Activated CD4-positive, alpha-beta T cell treated with anti-CD3 and anti-CD28 coated beads for 48 hours (primary cell): ENCODE data around the gene ZNF546.
A peak's percentile ranks its signal among the peaks of the same experiment; 100 is the strongest.
"Not testable (repeated sequence)": the region's sequence is repeated elsewhere in the genome, so short reads cannot be mapped to it uniquely, and the experiment has no call there.

Source experiments
- DNase-seq: peaks from one replicate; pipeline ENCODE4 v3.0.0-alpha.2; 2020

The ZNF546 gene

DNA sequence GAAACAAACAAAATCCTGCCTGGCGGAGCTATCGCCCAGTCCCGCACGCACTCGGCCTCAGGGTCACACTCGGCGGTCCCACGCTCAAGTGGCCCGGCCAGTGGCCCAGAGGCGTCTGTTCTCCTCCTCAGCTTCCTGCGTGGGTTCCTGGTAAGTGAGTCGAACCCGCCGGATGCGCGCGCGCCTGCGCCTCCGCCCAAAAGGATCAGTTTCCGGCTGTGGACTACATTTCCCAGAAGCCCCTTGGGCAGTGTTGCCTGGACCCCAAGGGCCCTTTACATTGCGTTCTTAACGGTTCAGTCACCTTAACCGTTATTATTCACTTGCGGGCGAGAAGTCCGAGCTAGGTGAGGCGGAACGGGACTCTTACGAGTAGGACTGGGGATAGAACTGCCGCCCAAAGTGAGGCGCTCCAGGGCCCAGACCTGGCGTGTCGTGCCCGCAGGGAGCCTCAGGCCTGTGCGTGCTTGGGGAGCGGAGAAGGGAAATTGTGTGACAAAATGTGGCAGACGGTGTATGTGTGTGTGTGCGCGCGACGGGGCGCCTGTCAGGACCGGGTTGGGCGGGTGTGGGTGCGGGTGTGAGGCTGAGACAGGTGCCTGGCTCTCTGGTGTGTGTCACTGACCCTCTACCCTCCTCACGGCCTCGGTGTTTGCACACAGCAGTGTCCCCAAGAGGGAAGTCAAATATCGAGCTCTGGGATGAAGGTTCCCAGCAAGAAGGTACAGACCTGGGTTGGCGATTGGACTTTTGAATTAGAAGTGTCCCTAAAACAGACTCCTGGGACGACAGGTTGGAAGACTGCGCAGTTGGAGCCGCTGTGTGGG is at the start of gene ZNF546:
TSS of gene ZNF546 (plus strand) at position 250 of the 827 bp plus-strand sequence. CDS start 1,267 bp downstream, outside the sequence.
- peak; percentile 94 for DNase-seq

GRCh38 chr19:39949026-39949747 is 47.7 kb upstream of the ZNF546 start:
- no peak for DNase-seq

- no peak for DNase-seq
These were observed 45.7 kb upstream of the ZNF546 start for GRCh38 chr19:39951065-39951650.

GRCh38 chr19:39951686-39952085 is 45.2 kb upstream of the ZNF546 start:
- no peak for DNase-seq

DNA sequence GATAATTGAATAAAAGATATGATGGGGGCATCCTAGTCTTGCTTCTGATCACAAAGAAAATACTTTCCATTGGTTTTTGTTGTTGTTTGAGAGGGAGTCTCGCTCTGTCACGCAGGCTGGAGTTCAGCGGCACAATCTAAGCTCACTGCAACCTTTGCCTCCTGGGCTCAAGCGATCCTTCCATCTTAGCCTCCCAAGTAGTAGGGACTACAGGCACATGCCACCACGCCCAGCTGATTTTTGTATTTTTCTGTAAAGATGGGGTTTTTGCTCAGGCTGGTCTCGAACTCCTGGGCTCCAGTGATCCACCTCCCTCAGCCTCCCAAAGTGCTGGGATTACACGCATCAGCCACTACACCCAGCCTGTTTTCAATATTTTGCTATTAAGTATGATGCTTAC is 42.9 kb upstream of the ZNF546 start:
- no peak for DNase-seq

- not testable (repeated sequence) for DNase-seq
These were observed 39.0 kb upstream of the ZNF546 start for GRCh38 chr19:39957886-39958285.

- not testable (repeated sequence) for DNase-seq
These were observed 37.9 kb upstream of the ZNF546 start for GRCh38 chr19:39958942-39959341.

- not testable (repeated sequence) for DNase-seq
These were observed 37.5 kb upstream of the ZNF546 start for GRCh38 chr19:39959407-39959806.

DNA sequence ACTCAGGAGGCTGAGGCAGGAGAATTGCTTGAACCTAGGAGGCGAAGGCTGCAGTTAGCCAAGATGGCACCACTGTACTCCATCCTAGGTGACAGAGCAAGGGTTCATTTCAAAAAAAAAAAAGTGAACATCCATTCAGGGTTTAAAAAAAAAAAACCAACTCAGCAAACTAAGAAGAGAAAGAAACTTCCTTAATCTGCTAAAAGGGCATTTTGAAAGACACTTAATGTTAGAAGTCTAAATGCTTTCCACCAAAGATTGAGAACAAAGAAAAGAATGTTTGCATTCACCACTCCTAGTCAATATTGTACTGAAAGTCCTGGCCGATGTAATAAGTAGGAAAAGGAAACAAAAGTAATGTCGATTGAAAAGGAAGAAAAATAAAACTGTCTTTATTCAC is 33.0 kb upstream of the ZNF546 start:
- no peak for DNase-seq

DNA sequence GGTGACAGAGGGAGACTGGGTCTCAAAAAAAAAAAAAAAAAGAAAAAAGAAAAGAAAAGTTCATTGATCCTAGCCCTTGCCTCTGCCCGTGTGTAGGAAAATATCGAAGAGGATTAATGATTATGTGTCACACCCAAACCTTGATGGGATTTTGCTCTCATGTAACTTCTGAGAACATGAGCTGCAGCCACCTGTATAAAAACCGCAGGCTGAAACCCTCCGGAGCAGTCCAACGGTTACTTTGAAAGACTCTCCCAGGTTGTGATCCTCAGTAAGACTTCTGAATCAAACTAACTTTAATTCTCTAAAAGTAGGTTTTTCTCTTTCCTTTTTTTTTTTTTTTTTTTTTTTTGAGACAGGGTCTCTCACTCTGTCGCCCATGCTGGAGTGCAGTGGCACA is 30.2 kb upstream of the ZNF546 start:
- DNase-seq: no peak

- no peak for DNase-seq
These were observed 29.3 kb upstream of the ZNF546 start for GRCh38 chr19:39967561-39967960.

GRCh38 chr19:39968789-39969188 is 28.1 kb upstream of the ZNF546 start:
- DNase-seq: no peak

DNA sequence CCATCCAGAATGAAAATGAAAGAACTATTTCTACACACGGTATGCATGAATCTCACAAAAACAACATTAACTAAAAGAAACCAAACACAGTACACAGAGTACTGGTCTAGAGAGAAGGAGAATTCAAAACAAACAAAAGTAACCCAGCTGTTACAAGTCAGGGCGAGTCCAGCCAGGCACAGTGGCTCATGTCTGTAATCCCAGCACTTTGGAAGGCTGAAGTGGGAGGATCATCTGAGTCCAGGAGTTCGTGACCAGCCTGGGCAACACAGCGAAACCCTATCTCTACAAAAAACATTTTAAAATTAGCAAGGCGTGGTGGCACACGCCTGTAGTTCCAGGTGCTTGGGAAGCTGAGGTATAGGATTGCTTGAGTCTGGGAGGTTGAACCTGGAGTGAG is 27.6 kb upstream of the ZNF546 start:
- no peak for DNase-seq

GRCh38 chr19:39969681-39970424 is 27.0 kb upstream of the ZNF546 start:
- peak; percentile 31 for DNase-seq

- DNase-seq: no peak
These were observed 26.5 kb upstream of the ZNF546 start for GRCh38 chr19:39970425-39970674.

DNA sequence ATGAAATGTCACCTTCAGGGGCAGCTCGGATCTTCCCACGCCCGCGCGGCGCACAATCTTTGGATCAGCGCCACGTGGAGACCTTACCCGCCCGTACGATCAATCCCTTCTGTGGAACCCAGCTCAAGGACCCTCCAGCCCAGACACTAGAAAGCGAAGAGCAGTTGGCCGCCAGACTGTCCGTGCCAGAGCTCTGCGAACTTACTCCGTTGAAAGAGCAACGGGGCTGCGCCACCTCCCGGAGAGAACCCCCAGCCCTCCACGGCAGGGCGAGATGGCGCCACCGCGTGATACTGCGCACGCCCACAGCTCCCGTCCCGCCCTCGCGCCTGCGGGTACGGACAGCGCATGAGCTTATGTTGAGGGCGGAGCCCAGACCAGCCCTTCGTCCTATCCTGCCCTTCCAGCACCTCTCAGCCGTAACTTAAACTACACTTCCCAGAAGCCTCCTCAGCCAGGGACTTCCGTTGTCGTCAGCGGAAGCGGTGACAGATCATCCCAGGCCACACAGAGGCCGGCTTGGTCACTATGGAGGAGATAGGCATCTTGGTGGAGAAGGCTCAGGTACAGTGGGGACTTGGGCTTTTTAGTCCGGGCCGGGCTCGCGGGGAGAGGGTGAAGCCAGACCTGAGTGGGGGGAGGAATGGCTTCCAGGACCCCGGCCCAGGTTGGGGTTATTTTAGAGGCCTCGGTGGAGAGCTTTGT is 26.0 kb upstream of the ZNF546 start, which contains the start of gene PSMC4:
TSS of gene PSMC4 (plus strand) at position 491 of the 705 bp plus-strand sequence. CDS start at position 529, 38 bp downstream.
- peak; percentile 99 for DNase-seq

DNA sequence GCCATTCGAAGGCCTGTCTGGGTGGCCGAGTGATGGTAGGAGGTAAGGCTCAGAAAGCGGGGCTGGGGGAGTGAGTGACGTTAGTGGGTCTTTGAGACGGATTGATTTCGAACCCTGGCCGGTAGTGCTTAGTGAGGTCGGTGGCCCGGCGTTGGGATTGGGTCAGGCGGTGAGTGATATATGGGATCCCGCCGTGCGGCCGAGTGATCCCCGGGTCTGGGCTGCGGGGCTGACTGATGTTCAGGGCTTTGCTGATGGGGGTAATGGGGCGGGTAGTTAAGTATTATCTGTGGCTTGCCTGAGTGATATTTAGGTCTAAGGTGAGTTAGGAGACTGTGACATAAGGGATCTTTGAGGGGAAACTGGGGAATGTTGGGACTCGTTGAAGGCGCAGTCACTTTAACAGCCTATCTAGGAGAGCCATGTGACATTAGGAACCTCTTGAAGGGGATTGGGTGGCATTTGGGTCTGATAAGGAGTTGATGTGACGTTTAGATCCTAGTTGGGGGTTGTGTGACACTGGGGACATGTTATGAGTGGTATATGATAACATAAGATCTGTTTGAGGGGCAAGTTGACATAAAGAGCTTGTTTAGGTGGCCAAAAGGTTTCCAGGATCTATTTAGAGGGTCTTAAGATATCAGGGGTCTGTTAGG is 25.4 kb upstream of the ZNF546 start:
- DNase-seq: peak; percentile 28

- DNase-seq: no peak
These were observed 22.3 kb upstream of the ZNF546 start for GRCh38 chr19:39974377-39975155.

- no peak for DNase-seq
These were observed 14.0 kb upstream of the ZNF546 start for GRCh38 chr19:39982883-39983282.

- DNase-seq: no peak
These were observed 13.1 kb upstream of the ZNF546 start for GRCh38 chr19:39983695-39984300.

DNA sequence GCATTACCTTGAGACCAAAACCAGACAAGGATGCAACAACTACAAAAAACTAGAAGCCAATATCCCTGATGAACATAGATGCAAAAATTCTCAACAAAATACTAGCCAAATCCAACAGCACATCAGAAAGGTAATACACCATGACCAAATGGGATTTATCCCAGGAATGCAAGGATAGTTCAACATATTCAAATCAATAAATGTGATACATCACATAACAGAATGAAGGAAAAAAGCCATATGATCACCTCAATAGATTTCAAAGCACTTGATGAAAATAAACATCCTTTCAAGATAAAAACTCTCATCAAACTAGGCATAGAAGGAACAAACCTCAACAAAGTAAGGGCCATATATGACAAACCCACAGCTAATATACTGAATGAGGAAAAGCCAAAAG is 10.2 kb upstream of the ZNF546 start:
- no peak for DNase-seq
